ENCODE measurements around the gene LZTR1.

DNA sequence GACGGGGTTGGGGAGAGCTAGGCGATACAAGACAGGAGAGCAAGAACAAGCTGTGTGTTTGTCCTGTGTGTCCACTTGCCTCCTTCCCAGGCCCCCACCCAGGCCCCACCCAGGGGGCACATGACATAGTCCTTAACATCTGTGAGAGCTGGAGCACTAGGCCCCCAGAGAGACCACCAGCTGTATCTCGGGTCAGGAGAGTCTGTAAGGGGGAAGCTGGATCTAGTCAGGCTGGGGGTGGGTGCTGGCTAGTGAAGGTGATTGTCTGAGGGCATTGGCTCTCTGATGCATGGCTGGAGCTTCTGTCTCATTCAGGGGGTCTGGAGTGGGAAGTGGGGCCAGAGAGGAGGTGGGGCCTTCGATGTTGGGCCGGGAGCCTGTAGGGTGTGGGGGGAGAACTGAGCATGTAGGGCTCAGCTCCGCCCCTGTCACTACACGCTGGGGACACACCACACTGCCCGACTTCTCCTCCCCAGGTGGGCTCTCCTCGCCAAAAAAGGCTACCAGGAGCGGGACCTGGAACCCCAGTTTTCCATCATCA lies 33.4 kb downstream of the LZTR1 start:
- no peak for TF ChIP-seq EP300 (IDR thresholded peaks at IDR 0.05)
- TF ChIP-seq, protein P1, sequence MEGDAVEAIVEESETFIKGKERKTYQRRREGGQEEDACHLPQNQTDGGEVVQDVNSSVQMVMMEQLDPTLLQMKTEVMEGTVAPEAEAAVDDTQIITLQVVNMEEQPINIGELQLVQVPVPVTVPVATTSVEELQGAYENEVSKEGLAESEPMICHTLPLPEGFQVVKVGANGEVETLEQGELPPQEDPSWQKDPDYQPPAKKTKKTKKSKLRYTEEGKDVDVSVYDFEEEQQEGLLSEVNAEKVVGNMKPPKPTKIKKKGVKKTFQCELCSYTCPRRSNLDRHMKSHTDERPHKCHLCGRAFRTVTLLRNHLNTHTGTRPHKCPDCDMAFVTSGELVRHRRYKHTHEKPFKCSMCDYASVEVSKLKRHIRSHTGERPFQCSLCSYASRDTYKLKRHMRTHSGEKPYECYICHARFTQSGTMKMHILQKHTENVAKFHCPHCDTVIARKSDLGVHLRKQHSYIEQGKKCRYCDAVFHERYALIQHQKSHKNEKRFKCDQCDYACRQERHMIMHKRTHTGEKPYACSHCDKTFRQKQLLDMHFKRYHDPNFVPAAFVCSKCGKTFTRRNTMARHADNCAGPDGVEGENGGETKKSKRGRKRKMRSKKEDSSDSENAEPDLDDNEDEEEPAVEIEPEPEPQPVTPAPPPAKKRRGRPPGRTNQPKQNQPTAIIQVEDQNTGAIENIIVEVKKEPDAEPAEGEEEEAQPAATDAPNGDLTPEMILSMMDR (IDR thresholded peaks at IDR 0.05): no peak
- TF ChIP-seq CBX8 (IDR thresholded peaks at IDR 0.05): no peak
- no peak for TF ChIP-seq POLR2A (IDR thresholded peaks at IDR 0.05; ENCODE audit: low read length)
- TF ChIP-seq, protein P2, sequence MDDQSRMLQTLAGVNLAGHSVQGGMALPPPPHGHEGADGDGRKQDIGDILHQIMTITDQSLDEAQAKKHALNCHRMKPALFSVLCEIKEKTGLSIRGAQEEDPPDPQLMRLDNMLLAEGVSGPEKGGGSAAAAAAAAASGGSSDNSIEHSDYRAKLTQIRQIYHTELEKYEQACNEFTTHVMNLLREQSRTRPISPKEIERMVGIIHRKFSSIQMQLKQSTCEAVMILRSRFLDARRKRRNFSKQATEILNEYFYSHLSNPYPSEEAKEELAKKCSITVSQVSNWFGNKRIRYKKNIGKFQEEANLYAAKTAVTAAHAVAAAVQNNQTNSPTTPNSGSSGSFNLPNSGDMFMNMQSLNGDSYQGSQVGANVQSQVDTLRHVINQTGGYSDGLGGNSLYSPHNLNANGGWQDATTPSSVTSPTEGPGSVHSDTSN (IDR thresholded peaks at IDR 0.05): no peak
- no peak for TF ChIP-seq CHD4 (IDR thresholded peaks at IDR 0.05; ENCODE audit: borderline replicate concordance)

Data from A549 (cell line).